Central memory CD8-positive, alpha-beta T cell (primary cell): ENCODE measurements around the gene CAPN2.

ENCODE experiments used
- ATAC-seq: fragments of 150-1000 bp; cut with Tn5 transposase; replicated peaks from 2 replicates; pipeline ENCODE4 v1.10.0; 2022; ENCODE audit warnings: mild to moderate bottlenecking, moderate FRiP score, moderate number of reproducible peaks; ENCODE audit not compliant: poor library complexity, severe bottlenecking; ENCODE audit errors: extremely low read depth
- DNase-seq, 2 donors: peaks; one replicate each; pipeline ENCODE4 v3.0.0; 2021; ENCODE audit warnings: low spot score in 2 of 2
- H3K27ac Mint-ChIP-seq: one replicate; pipeline ENCODE4 v1.8.0; 2022; ENCODE audit warnings: low read depth, mild to moderate bottlenecking, moderate library complexity, mixed read lengths
- H3K27me3 Mint-ChIP-seq: one replicate; pipeline ENCODE4 v1.8.0; 2022; ENCODE audit warnings: mixed read lengths
- H3K36me3 Mint-ChIP-seq: one replicate; pipeline ENCODE4 v1.8.0; 2022; ENCODE audit warnings: mild to moderate bottlenecking, moderate library complexity, mixed read lengths; ENCODE audit not compliant: insufficient read depth
- H3K4me1 Mint-ChIP-seq: one replicate; pipeline ENCODE4 v1.8.0; 2022; ENCODE audit warnings: mixed read lengths
- H3K4me3 Mint-ChIP-seq: one replicate; pipeline ENCODE4 v1.8.0; 2022; ENCODE audit warnings: mild to moderate bottlenecking, moderate library complexity, mixed read lengths
- H3K9me3 Mint-ChIP-seq: one replicate; pipeline ENCODE4 v1.8.0; 2022; ENCODE audit warnings: mixed read lengths

Gene CAPN2

GRCh38 chr1:223755432-223755792 lies 43.1 kb downstream of the CAPN2 start:
- no peak overlapping the region for H3K27ac Mint-ChIP-seq
- DNase-seq (no peak), ATAC-seq (no peak)
- no peaks in the 10 kb centered on the region for H3K27me3 Mint-ChIP-seq
- no peaks in the 10 kb centered on the region for H3K4me1 Mint-ChIP-seq
- H3K9me3 Mint-ChIP-seq = no peaks in the 10 kb centered on the region
- no peak overlapping the region for H3K4me3 Mint-ChIP-seq
- peaks cover 54% of the 10 kb centered on the region for H3K36me3 Mint-ChIP-seq

DNA sequence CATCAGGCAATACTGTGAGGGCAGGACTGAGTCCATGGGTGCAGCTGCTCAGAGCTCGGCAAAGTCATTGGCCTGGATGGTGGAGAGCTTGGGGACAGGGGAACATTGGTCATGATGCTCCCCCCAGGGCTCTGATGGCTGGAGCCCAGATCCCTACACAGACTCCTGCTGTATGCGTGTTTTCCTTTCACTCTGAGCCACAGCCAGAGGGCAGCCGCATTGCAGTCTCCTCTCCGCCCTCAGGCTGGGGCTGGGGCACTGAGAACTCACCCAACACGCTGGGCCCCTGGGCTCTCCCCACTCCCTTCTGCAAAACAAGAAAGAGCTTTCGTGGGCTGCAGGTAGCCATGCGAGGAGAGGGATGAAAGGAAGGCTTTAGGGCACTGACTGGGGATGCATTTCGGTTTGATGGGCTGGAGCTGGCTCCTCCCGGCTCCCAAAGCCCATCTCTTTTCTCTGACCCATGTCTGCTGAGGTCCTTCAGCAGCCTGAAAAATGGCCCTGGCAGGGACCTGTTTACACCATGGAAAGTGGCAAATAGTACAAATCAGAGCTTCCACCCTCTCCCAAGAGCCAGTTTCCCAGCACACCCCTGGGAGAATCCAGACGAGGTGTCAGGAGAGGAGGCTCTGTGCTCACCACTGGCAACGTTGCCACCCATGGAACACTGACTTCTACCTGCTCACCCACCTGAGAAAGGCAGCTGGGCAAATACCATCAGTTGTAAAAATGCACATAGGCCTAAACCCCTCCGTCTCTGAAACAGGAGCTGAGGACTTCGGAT lies 43.8 kb downstream of the CAPN2 start:
- DNase-seq (no peak), ATAC-seq (no peak)
- no peaks in the 10 kb centered on the region for H3K9me3 Mint-ChIP-seq
- peaks cover 53% of the 10 kb centered on the region for H3K36me3 Mint-ChIP-seq
- H3K4me3 Mint-ChIP-seq = no peak overlapping the region
- no peaks in the 10 kb centered on the region for H3K27me3 Mint-ChIP-seq
- no peaks in the 10 kb centered on the region for H3K4me1 Mint-ChIP-seq
- H3K27ac Mint-ChIP-seq = no peak overlapping the region

GRCh38 chr1:223756806-223757700 lies 44.7 kb downstream of the CAPN2 start:
- Mint-ChIP-seq H3K27me3 (no peaks in the 10 kb centered on the region), H3K36me3 (peaks cover 53% of the 10 kb centered on the region), H3K4me3 (no peak overlapping the region), H3K4me1 (no peaks in the 10 kb centered on the region), H3K27ac (no peak overlapping the region), H3K9me3 (no peaks in the 10 kb centered on the region)
- ATAC-seq (no peak), DNase-seq (no peak)

- H3K27me3 Mint-ChIP-seq = no peaks in the 10 kb centered on the region
- no peak for ATAC-seq
- no peaks in the 10 kb centered on the region for H3K9me3 Mint-ChIP-seq
- DNase-seq = no peak
- H3K27ac Mint-ChIP-seq = peak overlapping the region; percentile 49
- peaks cover 58% of the 10 kb centered on the region for H3K36me3 Mint-ChIP-seq
- H3K4me3 Mint-ChIP-seq = no peak overlapping the region
- H3K4me1 Mint-ChIP-seq = no peaks in the 10 kb centered on the region
Measured at GRCh38 chr1:223758734-223759133, 46.4 kb downstream of the CAPN2 start.

GRCh38 chr1:223759273-223759672 lies 46.9 kb downstream of the CAPN2 start:
- Mint-ChIP-seq H3K27ac (peak overlapping the region; percentile 49), H3K9me3 (no peaks in the 10 kb centered on the region), H3K4me1 (no peaks in the 10 kb centered on the region), H3K36me3 (peaks cover 56% of the 10 kb centered on the region), H3K27me3 (no peaks in the 10 kb centered on the region), H3K4me3 (no peak overlapping the region)
- ATAC-seq (no peak), DNase-seq (no peak)

- H3K27ac Mint-ChIP-seq = no peak overlapping the region
- H3K4me1 Mint-ChIP-seq = no peaks in the 10 kb centered on the region
- H3K36me3 Mint-ChIP-seq = peaks cover 58% of the 10 kb centered on the region
- no peaks in the 10 kb centered on the region for H3K9me3 Mint-ChIP-seq
- no peaks in the 10 kb centered on the region for H3K27me3 Mint-ChIP-seq
- DNase-seq (no peak), ATAC-seq (no peak)
- H3K4me3 Mint-ChIP-seq = no peak overlapping the region
Measured at GRCh38 chr1:223760833-223761232, 48.5 kb downstream of the CAPN2 start.

DNA sequence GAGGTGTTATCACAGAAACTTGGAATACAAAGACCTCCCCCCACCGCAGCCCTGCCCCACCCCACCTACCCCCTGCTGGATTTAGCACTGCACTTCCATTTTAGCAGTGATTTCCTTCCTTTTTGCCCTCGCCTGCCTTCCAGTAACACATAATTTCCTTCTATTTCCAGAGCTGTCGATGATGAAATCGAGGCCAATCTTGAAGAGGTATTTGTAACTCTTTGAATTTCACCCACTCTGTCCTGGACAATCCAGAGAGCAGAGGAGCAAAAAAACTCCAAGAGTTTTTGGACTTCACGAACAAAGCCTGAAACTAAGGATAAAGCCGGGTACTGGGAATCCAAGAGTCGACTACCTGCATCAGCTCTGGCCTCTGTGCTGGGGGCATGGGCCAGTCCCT lies 49.1 kb downstream of the CAPN2 start:
- Mint-ChIP-seq H3K9me3 (no peaks in the 10 kb centered on the region), H3K27ac (no peak overlapping the region)

DNA sequence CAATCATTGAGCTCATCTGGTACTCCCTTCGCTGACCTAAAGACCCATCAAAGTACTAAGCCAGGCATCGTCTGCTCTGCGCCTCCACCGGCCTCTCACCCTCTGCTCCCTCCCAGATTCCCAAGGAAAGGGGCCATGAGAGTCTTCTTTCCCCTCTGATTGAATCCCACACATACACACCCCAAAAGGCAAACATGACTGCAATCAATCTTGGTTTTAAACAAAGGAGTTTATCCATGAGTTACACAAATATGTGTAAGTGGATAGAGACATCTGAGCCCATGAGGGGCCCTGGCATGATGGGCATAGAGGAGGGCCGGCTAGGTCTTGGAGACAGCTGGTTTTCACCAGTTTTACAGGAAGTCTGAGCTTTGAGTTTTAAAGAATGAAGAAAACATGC lies 50.9 kb downstream of the CAPN2 start:
- no peak for ATAC-seq
- Mint-ChIP-seq H3K9me3 (no peaks in the 10 kb centered on the region), H3K4me1 (no peaks in the 10 kb centered on the region), H3K27ac (peak overlapping the region; percentile 81), H3K27me3 (no peaks in the 10 kb centered on the region), H3K36me3 (peaks cover 55% of the 10 kb centered on the region), H3K4me3 (no peak overlapping the region)
- no peak for DNase-seq

More for the DNA sequence above, 49.1 kb downstream of the CAPN2 start:
- DNase-seq (no peak), ATAC-seq (no peak)
- Mint-ChIP-seq H3K36me3 (peaks cover 62% of the 10 kb centered on the region), H3K4me1 (no peaks in the 10 kb centered on the region), H3K4me3 (no peak overlapping the region), H3K27me3 (no peaks in the 10 kb centered on the region)

GRCh38 chr1:223763881-223764280 lies 51.5 kb downstream of the CAPN2 start:
- H3K4me1 Mint-ChIP-seq = no peaks in the 10 kb centered on the region
- DNase-seq (no peak), ATAC-seq (no peak)
- no peak overlapping the region for H3K4me3 Mint-ChIP-seq
- no peaks in the 10 kb centered on the region for H3K9me3 Mint-ChIP-seq
- H3K27me3 Mint-ChIP-seq = no peaks in the 10 kb centered on the region
- H3K36me3 Mint-ChIP-seq = peaks cover 52% of the 10 kb centered on the region
- peak overlapping the region; percentile 81 for H3K27ac Mint-ChIP-seq

DNA sequence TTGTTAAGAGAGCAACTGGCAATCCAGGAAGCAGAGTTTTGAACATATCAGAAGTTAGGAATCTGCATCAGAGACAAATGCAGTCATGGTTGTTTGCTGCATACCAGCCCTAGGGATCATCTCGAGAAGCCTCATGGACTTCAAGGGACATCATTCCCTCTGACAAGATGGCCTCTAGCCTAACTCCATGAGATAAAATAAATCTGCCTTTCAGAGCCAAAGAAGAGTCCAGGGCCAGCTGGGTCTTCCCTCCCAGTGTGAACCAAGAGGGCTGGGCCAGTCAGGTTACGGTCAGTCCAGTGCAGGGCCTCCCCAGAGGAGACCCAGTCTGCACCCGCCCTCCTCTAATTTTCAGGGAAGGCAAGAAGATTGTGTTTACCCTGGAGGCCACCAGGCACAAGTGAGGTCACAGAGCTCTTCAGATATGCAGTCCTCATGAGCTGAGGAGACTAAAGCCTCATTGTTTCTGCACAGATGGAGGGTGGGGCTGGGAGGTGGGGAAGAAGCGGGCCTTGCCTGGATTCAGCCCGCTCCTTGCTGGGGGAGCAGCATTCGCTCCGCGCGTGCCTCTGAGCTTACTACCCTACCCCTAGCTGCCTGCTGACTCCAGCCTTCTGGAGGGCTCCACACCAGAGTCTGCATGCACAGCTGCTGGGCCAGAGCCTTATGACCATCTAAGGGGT lies 52.8 kb downstream of the CAPN2 start:
- H3K4me3 Mint-ChIP-seq = no peak overlapping the region
- ATAC-seq (no peak), DNase-seq (no peak)
- H3K9me3 Mint-ChIP-seq = no peaks in the 10 kb centered on the region
- H3K4me1 Mint-ChIP-seq = no peaks in the 10 kb centered on the region
- peaks cover 59% of the 10 kb centered on the region for H3K36me3 Mint-ChIP-seq
- no peaks in the 10 kb centered on the region for H3K27me3 Mint-ChIP-seq
- H3K27ac Mint-ChIP-seq = no peak overlapping the region

GRCh38 chr1:223765719-223766340 lies 53.5 kb downstream of the CAPN2 start:
- DNase-seq (no peak), ATAC-seq (no peak)
- Mint-ChIP-seq H3K9me3 (no peaks in the 10 kb centered on the region), H3K4me3 (no peak overlapping the region), H3K27me3 (no peaks in the 10 kb centered on the region), H3K27ac (no peak overlapping the region), H3K36me3 (peaks cover 62% of the 10 kb centered on the region), H3K4me1 (no peaks in the 10 kb centered on the region)

- Mint-ChIP-seq H3K4me1 (peaks cover 13% of the 10 kb centered on the region), H3K27me3 (no peaks in the 10 kb centered on the region), H3K9me3 (no peaks in the 10 kb centered on the region), H3K36me3 (peaks cover 72% of the 10 kb centered on the region), H3K27ac (peak overlapping the region; percentile 71), H3K4me3 (no peak overlapping the region)
- ATAC-seq (no peak), DNase-seq (no peak)
Measured at GRCh38 chr1:223770621-223771315, 58.4 kb downstream of the CAPN2 start.
